ENCODE results near the gene LYRM1. TPM values are rescaled to one million over a fixed set of nuclear protein-coding genes. Genes with fewer than 3 reads are reported as not detected.

Gene LYRM1
- total RNA-seq, 2 donors from 2014 or later = 11.7 to 20.1 TPM

GRCh38 chr16:20897253-20897897 lies 3.2 kb upstream of the LYRM1 start:
- intact Hi-C loops (cut with DNase I, micrococcal nuclease) = no loop called here
- ATAC-seq (no peak), DNase-seq (no peak)

- intact Hi-C loops (cut with DNase I, micrococcal nuclease) = no loop called here
- DNase-seq (no peak), ATAC-seq (no peak)
Measured at GRCh38 chr16:20897922-20898321, 2.6 kb upstream of the LYRM1 start.

- ATAC-seq (no peak), DNase-seq (no peak)
- intact Hi-C loops (cut with DNase I, micrococcal nuclease) = no loop called here
Measured at GRCh38 chr16:20899071-20899470, 1.5 kb upstream of the LYRM1 start.

GRCh38 chr16:20899477-20900298 lies 883 bp upstream of the LYRM1 start:
- DNase-seq (peak in 1 of 2 donors; percentile 41), ATAC-seq (no peak)
- intact Hi-C loops (cut with DNase I, micrococcal nuclease) = no loop called here

GRCh38 chr16:20901068-20901435 lies 481 bp downstream of the LYRM1 start:
- DNase-seq (no peak), ATAC-seq (peak; percentile 20)
- intact Hi-C loops (cut with DNase I, micrococcal nuclease) = no loop called here

GRCh38 chr16:20901436-20902112 lies 1.0 kb downstream of the LYRM1 start:
- ATAC-seq (peak; percentile 33), DNase-seq (peak; percentile 60 to 63)
- intact Hi-C loops (cut with DNase I, micrococcal nuclease) = no loop called here

- intact Hi-C loops (cut with DNase I, micrococcal nuclease) = no loop called here
- DNase-seq (no peak), ATAC-seq (no peak)
Measured at GRCh38 chr16:20902426-20902825, 1.9 kb downstream of the LYRM1 start.

GRCh38 chr16:20903116-20903898 lies 2.7 kb downstream of the LYRM1 start:
- intact Hi-C loops (cut with DNase I, micrococcal nuclease) = no loop called here
- ATAC-seq (no peak), DNase-seq (no peak)

- intact Hi-C loops (cut with DNase I, micrococcal nuclease) = no loop called here
- ATAC-seq (no peak), DNase-seq (no peak)
Measured at GRCh38 chr16:20903899-20904506, 3.4 kb downstream of the LYRM1 start.

- intact Hi-C loops (cut with DNase I, micrococcal nuclease) = no loop called here
- no peak for ATAC-seq
- no peak for DNase-seq
Measured at GRCh38 chr16:20904507-20905081, 4.0 kb downstream of the LYRM1 start.

- no peak for ATAC-seq
- no peak for DNase-seq
- intact Hi-C loops (cut with DNase I, micrococcal nuclease) = no loop called here
Measured at GRCh38 chr16:20905576-20905975, 5.0 kb downstream of the LYRM1 start.

- intact Hi-C loops (cut with DNase I, micrococcal nuclease) = no loop called here
- no peak for ATAC-seq
- no peak for DNase-seq
Measured at GRCh38 chr16:20906341-20907255, 6.0 kb downstream of the LYRM1 start.

GRCh38 chr16:20910781-20911321 lies 10.3 kb downstream of the LYRM1 start:
- intact Hi-C loops (cut with DNase I, micrococcal nuclease) = loop anchor here in 1 of 2 donors (10.0 kb wide), 1 partner anchor 46 kb away; no protein-coding TSS in a partner anchor
- DNase-seq (no peak), ATAC-seq (peak; percentile 75)

- ATAC-seq (no peak), DNase-seq (no peak)
- intact Hi-C loops (cut with DNase I, micrococcal nuclease) = loop anchor here in 1 of 2 donors (10.0 kb wide), 1 partner anchor 47 kb away; no protein-coding TSS in a partner anchor
Measured at GRCh38 chr16:20911361-20911760, 10.8 kb downstream of the LYRM1 start.

- DNase-seq (no peak), ATAC-seq (no peak)
- intact Hi-C loops (cut with DNase I, micrococcal nuclease) = loop anchor here in 1 of 2 donors (10.0 kb wide), 1 partner anchor 51 kb away; no protein-coding TSS in a partner anchor
Measured at GRCh38 chr16:20916289-20916688, 15.7 kb downstream of the LYRM1 start.

GRCh38 chr16:20916942-20917341 lies 16.4 kb downstream of the LYRM1 start:
- ATAC-seq = no peak
- intact Hi-C loops (cut with DNase I, micrococcal nuclease) = loop anchor here in 1 of 2 donors (10.0 kb wide), 1 partner anchor 52 kb away; no protein-coding TSS in a partner anchor
- no peak for DNase-seq

Measured in left colon (tissue), 2 donors.